Esophagus muscularis mucosa (tissue), 4 donors: ENCODE results near the gene ADAMTS1. TPM values are rescaled to one million over a fixed set of nuclear protein-coding genes. Genes with fewer than 3 reads are reported as not detected.
A peak's percentile ranks its signal among the peaks of the same experiment; 100 is the strongest.

Experiments
- DNase-seq: peaks from one replicate; pipeline ENCODE4 v3.0.0-alpha.2; 2017; ENCODE audit errors: extremely low spot score
- H3K27ac ChIP-seq, 4 donors: fragments of 200-600 bp; sonication (generic); replicated peaks in 1 of 4; 1 replicate in 3 of 4; 2 replicates in 1 of 4; pipeline ENCODE4 v1.5.1; 2016 to 2019; ENCODE audit warnings: mild to moderate bottlenecking in 1 of 4
- H3K27me3 ChIP-seq, 4 donors: fragments of 200-600 bp; sonication (generic); one replicate each; pipeline versions ENCODE4 v1.5.1 to v1.6.0; 2016 to 2019
- H3K36me3 ChIP-seq, 4 donors: fragments of 200-600 bp; sonication (generic); one replicate each; pipeline ENCODE4 v1.5.1; 2016 to 2019
- H3K4me1 ChIP-seq, 4 donors: fragments of 200-600 bp; sonication (generic); one replicate each; pipeline ENCODE4 v1.5.1; 2016 to 2019
- H3K4me3 ChIP-seq, 4 donors: fragments of 200-600 bp; sonication (generic); 1 replicate in 2 of 4; 2 replicates in 2 of 4; pipeline ENCODE4 v1.5.1; 2016 to 2019; ENCODE audit warnings: mild to moderate bottlenecking in 4 of 4, moderate library complexity in 1 of 4
- H3K9me3 ChIP-seq, 4 donors: fragments of 200-600 bp; sonication (generic); 1 replicate in 3 of 4; 2 replicates in 1 of 4; pipeline ENCODE4 v1.5.1; 2016 to 2019
- CTCF ChIP-seq, 3 experiments: fragments of 200-600 bp in 2 of 3; fragments of 450-650 bp in 1 of 3; sonication (generic) in 2 of 3; IDR thresholded peaks; one replicate each; pipeline ENCODE4 v1.5.1; 2017 to 2019; ENCODE audit warnings: antibody characterized with exemption in 3 of 3, mild to moderate bottlenecking in 2 of 3, moderate library complexity in 1 of 3
- EP300 ChIP-seq: sonication (generic); formaldehyde crosslinking; IDR thresholded peaks from one replicate; pipeline ENCODE4 v1.6.1; 2017; ENCODE audit warnings: antibody characterized with exemption
- POLR2A ChIP-seq: fragments of 450-650 bp; IDR thresholded peaks from one replicate; pipeline ENCODE4 v1.6.1; 2017; ENCODE audit warnings: antibody characterized with exemption, moderate library complexity, mild to moderate bottlenecking, low read depth
- POLR2AphosphoS5 ChIP-seq, 2 donors: sonication (generic); formaldehyde crosslinking; IDR thresholded peaks; one replicate each; pipeline ENCODE4 v1.6.1; 2017; ENCODE audit warnings: antibody characterized with exemption in 2 of 2
- WGBS: methylation state at CpG from one replicate; pipeline ENCODE4 v1.1.5; 2018; 5-methylcytosine and 5-hydroxymethylcytosine counted together
- intact Hi-C: fragments of 100-400 bp; cut with DNase I; formaldehyde crosslinking; loops from one replicate; pipeline ENCODE4 v1.15.1; 2023
- total RNA-seq, 4 donors: library from RNA; depleted of rRNA; stranded (reverse); fragments of >200 nt; gene quantifications; one replicate each; pipeline versions ENCODE4 v1.1.0 to v1.2.1, GENCODE V29; 2016

ADAMTS1 gene
- total RNA-seq, 4 donors from 2014 or later = 60.6 to 164 (median 123) TPM

- 95% methylated on average over 8 of the region's 8 CpGs for WGBS
- no peak overlapping the region for H3K4me3 ChIP-seq
- no peaks in the 10 kb centered on the region for H3K27me3 ChIP-seq
- TF ChIP-seq CTCF (IDR thresholded peaks at IDR 0.05) (no peak), POLR2A (no peak), EP300 (no peak), POLR2AphosphoS5 (IDR thresholded peaks at IDR 0.05) (no peak)
- peaks cover 15 to 33% (median 21%) of the 10 kb centered on the region in 4 donors for H3K4me1 ChIP-seq
- no peak overlapping the region for H3K27ac ChIP-seq
- no peak for DNase-seq
- intact Hi-C loops = no loop called here
- H3K9me3 ChIP-seq = no peaks in the 10 kb centered on the region
- no peaks in the 10 kb centered on the region for H3K36me3 ChIP-seq
Observed at GRCh38 chr21:26798856-26799751, 46.1 kb downstream of the ADAMTS1 start.

GRCh38 chr21:26797878-26798456, 47.2 kb downstream of the ADAMTS1 start:
- no peak for DNase-seq
- no peak overlapping the region for H3K4me3 ChIP-seq
- H3K4me1 ChIP-seq = peaks cover 15 to 33% (median 21%) of the 10 kb centered on the region in 4 donors
- H3K27ac ChIP-seq = peak overlapping the region in 1 of 4 donors; percentile 30
- H3K27me3 ChIP-seq = no peaks in the 10 kb centered on the region
- H3K9me3 ChIP-seq = no peaks in the 10 kb centered on the region
- no peaks in the 10 kb centered on the region for H3K36me3 ChIP-seq
- intact Hi-C loops = no loop called here
- TF ChIP-seq EP300 (no peak), POLR2A (no peak), POLR2AphosphoS5 (IDR thresholded peaks at IDR 0.05) (no peak)
- WGBS = 93% methylated on average over 10 of the region's 10 CpGs

GRCh38 chr21:26795866-26796329, 49.3 kb downstream of the ADAMTS1 start:
- Histone ChIP-seq H3K9me3 (no peaks in the 10 kb centered on the region), H3K36me3 (no peaks in the 10 kb centered on the region), H3K27me3 (no peaks in the 10 kb centered on the region), H3K4me3 (no peak overlapping the region), H3K27ac (peak overlapping the region; percentile 3 to 63 (median 52)), H3K4me1 (peaks cover 11 to 22% (median 16%) of the 10 kb centered on the region in 4 donors)
- DNase-seq = no peak
- intact Hi-C loops = no loop called here
- TF ChIP-seq EP300 = no peak
- TF ChIP-seq POLR2AphosphoS5 (IDR thresholded peaks at IDR 0.05) = peak; percentile 35 to 57
- WGBS = 14% methylated on average over 6 of the region's 6 CpGs

- Histone ChIP-seq H3K27ac (peak overlapping the region in 3 of 4 donors; percentile 3 to 63 (median 52)), H3K4me3 (no peak overlapping the region), H3K4me1 (peaks cover 9 to 17% (median 14%) of the 10 kb centered on the region in 4 donors), H3K27me3 (no peaks in the 10 kb centered on the region), H3K36me3 (no peaks in the 10 kb centered on the region), H3K9me3 (no peaks in the 10 kb centered on the region)
- TF ChIP-seq CTCF (IDR thresholded peaks at IDR 0.05) = no peak
- intact Hi-C loops = no loop called here
- DNase-seq = no peak
- WGBS = 82% methylated on average over 10 of the region's 10 CpGs
Observed at GRCh38 chr21:26795412-26795805, 49.8 kb downstream of the ADAMTS1 start.

GRCh38 chr21:26794597-26795411, 50.4 kb downstream of the ADAMTS1 start:
- DNase-seq = no peak
- TF ChIP-seq EP300 (no peak), CTCF (IDR thresholded peaks at IDR 0.05) (no peak), POLR2A (no peak), POLR2AphosphoS5 (IDR thresholded peaks at IDR 0.05) (no peak)
- Histone ChIP-seq H3K4me3 (no peak overlapping the region), H3K27ac (peak overlapping the region in 2 of 4 donors; percentile 52 to 63), H3K36me3 (no peaks in the 10 kb centered on the region), H3K27me3 (no peaks in the 10 kb centered on the region), H3K4me1 (peaks cover 5 to 14% (median 12%) of the 10 kb centered on the region in 4 donors), H3K9me3 (no peaks in the 10 kb centered on the region)
- WGBS = 92% methylated on average over 5 of the region's 5 CpGs
- intact Hi-C loops = no loop called here
